ENCODE results near the gene HSD3B7.

Gene HSD3B7

GRCh38 chr16:30998852-30999761 lies 14.1 kb downstream of the HSD3B7 start:
- TF ChIP-seq, protein P1, sequence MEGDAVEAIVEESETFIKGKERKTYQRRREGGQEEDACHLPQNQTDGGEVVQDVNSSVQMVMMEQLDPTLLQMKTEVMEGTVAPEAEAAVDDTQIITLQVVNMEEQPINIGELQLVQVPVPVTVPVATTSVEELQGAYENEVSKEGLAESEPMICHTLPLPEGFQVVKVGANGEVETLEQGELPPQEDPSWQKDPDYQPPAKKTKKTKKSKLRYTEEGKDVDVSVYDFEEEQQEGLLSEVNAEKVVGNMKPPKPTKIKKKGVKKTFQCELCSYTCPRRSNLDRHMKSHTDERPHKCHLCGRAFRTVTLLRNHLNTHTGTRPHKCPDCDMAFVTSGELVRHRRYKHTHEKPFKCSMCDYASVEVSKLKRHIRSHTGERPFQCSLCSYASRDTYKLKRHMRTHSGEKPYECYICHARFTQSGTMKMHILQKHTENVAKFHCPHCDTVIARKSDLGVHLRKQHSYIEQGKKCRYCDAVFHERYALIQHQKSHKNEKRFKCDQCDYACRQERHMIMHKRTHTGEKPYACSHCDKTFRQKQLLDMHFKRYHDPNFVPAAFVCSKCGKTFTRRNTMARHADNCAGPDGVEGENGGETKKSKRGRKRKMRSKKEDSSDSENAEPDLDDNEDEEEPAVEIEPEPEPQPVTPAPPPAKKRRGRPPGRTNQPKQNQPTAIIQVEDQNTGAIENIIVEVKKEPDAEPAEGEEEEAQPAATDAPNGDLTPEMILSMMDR (conservative IDR thresholded peaks at IDR 0.05; ENCODE audit: low read depth, low read length) = no peak
- no peak overlapping the region for H2AFZ ChIP-seq (ENCODE audit: low read depth)
- no peaks in the 10 kb centered on the region for H3K36me3 ChIP-seq (ENCODE audit: insufficient read depth)
- H4K20me1 ChIP-seq (ENCODE audit: insufficient read depth) = no peaks in the 10 kb centered on the region
- no peaks in the 10 kb centered on the region for H3K79me2 ChIP-seq (ENCODE audit: insufficient read depth, low read depth)
- H3K27ac ChIP-seq = no peak overlapping the region
- peaks cover 8% of the 10 kb centered on the region for H3K4me1 ChIP-seq (ENCODE audit: low read depth, poor library complexity, severe bottlenecking)
- no peak overlapping the region for H3K4me2 ChIP-seq
- H3K9ac ChIP-seq = no peak overlapping the region
- H3K4me3 ChIP-seq (IDR thresholded peaks at IDR 0.05; ENCODE audit: insufficient read depth, low read depth, low read length) = no peak overlapping the region
- H3K27me3 ChIP-seq (ENCODE audit: insufficient read depth, low read depth) = peaks cover 12% of the 10 kb centered on the region; the same call in 1 of the 2 replicates

DNA sequence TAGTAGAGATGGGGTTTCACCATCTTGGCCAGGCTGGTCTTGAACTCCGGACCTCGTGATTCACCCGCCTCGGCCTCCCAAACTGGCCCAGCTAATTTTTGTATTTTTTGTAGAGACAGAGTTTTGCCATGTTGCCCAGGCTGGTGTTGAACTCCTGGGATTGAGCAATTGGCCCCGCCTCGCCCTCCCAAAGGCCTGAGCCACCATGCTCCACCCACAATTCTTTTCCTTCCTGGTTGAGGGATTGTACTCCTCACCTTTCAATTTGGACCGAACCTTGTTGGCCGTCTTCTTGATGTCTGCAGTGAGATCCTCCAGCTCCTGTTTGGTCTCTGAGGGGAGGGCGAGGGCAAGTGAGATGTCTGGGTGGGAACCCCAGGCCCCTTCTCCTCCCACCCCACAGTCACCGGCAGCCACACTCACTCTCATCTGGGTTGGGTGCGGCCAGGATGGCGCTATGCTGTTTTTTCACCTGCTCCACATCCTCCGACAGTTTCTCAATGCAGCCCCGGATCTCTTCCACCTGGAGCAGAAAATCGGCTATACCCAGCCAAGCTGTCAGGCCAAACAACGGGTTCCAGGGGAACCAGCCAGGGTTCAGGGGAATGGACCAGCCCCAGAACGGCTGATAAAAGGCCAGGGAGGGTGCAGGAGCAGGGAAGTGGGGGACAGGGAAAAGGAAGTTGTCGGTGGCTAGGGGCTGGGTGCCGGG lies 15.8 kb downstream of the HSD3B7 start:
- H3K27me3 ChIP-seq (ENCODE audit: insufficient read depth, low read depth) = peaks cover 21% of the 10 kb centered on the region; the same call in 1 of the 2 replicates
- no peaks in the 10 kb centered on the region for H3K36me3 ChIP-seq (ENCODE audit: insufficient read depth)
- H3K4me2 ChIP-seq = no peak overlapping the region
- no peaks in the 10 kb centered on the region for H4K20me1 ChIP-seq (ENCODE audit: insufficient read depth)
- H3K79me2 ChIP-seq (ENCODE audit: insufficient read depth, low read depth) = no peaks in the 10 kb centered on the region
- no peak overlapping the region for H2AFZ ChIP-seq (ENCODE audit: low read depth)
- TF ChIP-seq, protein P1 (conservative IDR thresholded peaks at IDR 0.05; ENCODE audit: low read depth, low read length) = no peak
- no peak overlapping the region for H3K4me3 ChIP-seq (IDR thresholded peaks at IDR 0.05; ENCODE audit: insufficient read depth, low read depth, low read length)
- peaks cover 8% of the 10 kb centered on the region for H3K4me1 ChIP-seq (ENCODE audit: low read depth, poor library complexity, severe bottlenecking)
- H3K27ac ChIP-seq = no peak overlapping the region
- no peak overlapping the region for H3K9ac ChIP-seq

DNA sequence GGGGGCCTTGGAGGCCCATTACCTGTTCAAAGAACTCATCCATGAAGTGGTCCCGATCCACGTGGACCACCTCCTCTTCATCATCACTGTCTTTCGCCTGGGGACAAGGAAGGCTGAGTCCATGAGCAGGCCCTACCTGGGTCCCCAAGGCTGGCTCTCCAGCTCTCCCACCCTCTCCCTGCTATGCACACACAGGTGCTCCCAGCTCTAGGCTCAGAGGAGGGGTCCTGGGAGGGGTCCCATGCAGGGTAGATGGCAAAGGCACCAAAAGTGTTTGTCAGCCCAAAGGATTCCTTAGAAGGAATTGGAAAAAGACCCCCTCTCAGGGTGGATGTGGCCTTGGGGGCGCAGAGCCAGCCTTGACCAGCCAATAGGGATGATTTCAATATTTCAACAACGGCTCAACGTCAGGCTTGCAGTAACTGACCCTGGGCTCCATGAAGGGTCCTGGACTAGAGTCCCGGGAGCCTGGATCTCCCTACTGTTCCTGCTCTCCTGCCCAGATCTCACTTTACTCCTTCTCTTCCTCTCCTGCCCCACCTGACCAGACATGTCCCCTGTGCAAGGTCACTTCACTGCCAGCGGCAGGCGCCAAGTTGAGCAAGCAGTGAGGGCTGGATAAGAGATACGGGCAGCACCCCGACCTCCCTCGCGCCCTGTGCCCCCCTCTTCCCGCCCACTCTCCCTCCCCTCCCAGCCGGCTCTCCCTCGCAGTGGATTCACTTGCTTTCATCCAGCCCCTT lies 16.7 kb downstream of the HSD3B7 start:
- Histone ChIP-seq H3K27ac (no peak overlapping the region), H3K36me3 (ENCODE audit: insufficient read depth) (no peaks in the 10 kb centered on the region), H3K79me2 (ENCODE audit: insufficient read depth, low read depth) (no peaks in the 10 kb centered on the region), H3K27me3 (ENCODE audit: insufficient read depth, low read depth) (peaks cover 27% of the 10 kb centered on the region; the same call in 1 of the 2 replicates), H3K9ac (no peak overlapping the region), H2AFZ (ENCODE audit: low read depth) (no peak overlapping the region), H3K4me2 (no peak overlapping the region), H3K4me1 (ENCODE audit: low read depth, poor library complexity, severe bottlenecking) (peaks cover 4% of the 10 kb centered on the region), H3K4me3 (IDR thresholded peaks at IDR 0.05; ENCODE audit: insufficient read depth, low read depth, low read length) (no peak overlapping the region), H4K20me1 (ENCODE audit: insufficient read depth) (no peaks in the 10 kb centered on the region)
- TF ChIP-seq, protein P1 (conservative IDR thresholded peaks at IDR 0.05; ENCODE audit: low read depth, low read length) = no peak

DNA sequence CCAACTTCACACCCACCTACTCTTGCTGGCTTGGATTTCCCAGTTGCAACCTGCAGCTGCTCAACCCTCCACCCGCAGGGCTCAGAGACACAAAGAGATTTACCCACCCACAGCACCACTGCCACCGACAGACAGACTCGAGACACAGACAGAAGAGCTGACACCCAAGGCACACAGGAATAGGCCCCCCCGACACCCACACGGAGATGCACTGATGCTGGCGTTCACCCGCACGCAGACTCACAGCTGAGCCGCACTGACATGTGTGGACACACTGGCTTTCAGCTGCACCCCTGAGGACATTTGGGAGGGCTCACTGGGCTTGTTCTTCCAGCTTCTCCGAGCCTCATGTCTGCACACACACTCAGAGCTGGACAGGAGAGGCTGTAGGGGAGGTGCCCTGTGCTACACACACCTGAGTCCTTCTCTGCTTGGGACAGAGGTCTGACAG lies 17.3 kb downstream of the HSD3B7 start:
- no peaks in the 10 kb centered on the region for H3K36me3 ChIP-seq (ENCODE audit: insufficient read depth)
- H3K4me2 ChIP-seq = no peak overlapping the region
- H3K4me1 ChIP-seq (ENCODE audit: low read depth, poor library complexity, severe bottlenecking) = peaks cover 4% of the 10 kb centered on the region
- no peak overlapping the region for H2AFZ ChIP-seq (ENCODE audit: low read depth)
- H3K4me3 ChIP-seq (IDR thresholded peaks at IDR 0.05; ENCODE audit: insufficient read depth, low read depth, low read length) = no peak overlapping the region
- TF ChIP-seq, protein P1 (conservative IDR thresholded peaks at IDR 0.05; ENCODE audit: low read depth, low read length) = no peak
- H3K9ac ChIP-seq = no peak overlapping the region
- H3K27me3 ChIP-seq (ENCODE audit: insufficient read depth, low read depth) = peaks cover 32% of the 10 kb centered on the region; the same call in 1 of the 2 replicates
- H3K27ac ChIP-seq = no peak overlapping the region
- no peaks in the 10 kb centered on the region for H4K20me1 ChIP-seq (ENCODE audit: insufficient read depth)
- H3K79me2 ChIP-seq (ENCODE audit: insufficient read depth, low read depth) = no peaks in the 10 kb centered on the region

All from KMS-11 (cell line).